Thymus (tissue), 11 donors: ENCODE results near the gene UBE3C. TPM values are rescaled to one million over a fixed set of nuclear protein-coding genes. Genes with fewer than 3 reads are reported as not detected.

Source experiments
- DNase-seq, 9 donors: peaks; one replicate each; pipeline ENCODE4 v3.0.0-alpha.2; 2013; ENCODE audit warnings: low spot score in 9 of 9, low read depth in 6 of 9, missing footprints in 1 of 9
- H3K27ac ChIP-seq, 2 donors: one replicate each; pipeline ENCODE4 v1.5.1; 2013; ENCODE audit warnings: control low read depth in 1 of 2, low read depth in 1 of 2, low read length in 1 of 2, mild to moderate bottlenecking in 1 of 2, moderate library complexity in 1 of 2
- H3K27me3 ChIP-seq, 2 donors: one replicate each; pipeline ENCODE4 v1.5.1; 2013; ENCODE audit warnings: low read length in 1 of 2; ENCODE audit not compliant: control insufficient read depth in 2 of 2, insufficient read depth in 1 of 2
- H3K36me3 ChIP-seq, 2 donors: one replicate each; pipeline ENCODE4 v1.5.1; 2013; ENCODE audit warnings: low read length in 1 of 2, mild to moderate bottlenecking in 1 of 2, moderate library complexity in 1 of 2; ENCODE audit not compliant: control insufficient read depth in 2 of 2, insufficient read depth in 2 of 2
- H3K4me1 ChIP-seq, 2 donors: one replicate each; pipeline ENCODE4 v1.5.1; 2013; ENCODE audit warnings: low read length in 2 of 2; ENCODE audit not compliant: control insufficient read depth in 2 of 2, insufficient read depth in 2 of 2
- H3K4me3 ChIP-seq, 2 donors: one replicate each; pipeline ENCODE4 v1.5.1; 2013; ENCODE audit warnings: low read length in 2 of 2, control low read depth in 1 of 2, mild to moderate bottlenecking in 1 of 2
- H3K9me3 ChIP-seq, 2 donors: one replicate each; pipeline ENCODE4 v1.5.1; 2013; ENCODE audit warnings: low read length in 1 of 2, mild to moderate bottlenecking in 1 of 2; ENCODE audit not compliant: control insufficient read depth in 2 of 2, insufficient read depth in 1 of 2
- WGBS: extraction: QIAGEN DNeasy Blood & Tissue Kit; methylation state at CpG from one replicate; pipeline ENCODE4 v1.1.7; 2013; 5-methylcytosine and 5-hydroxymethylcytosine counted together
- polyA plus RNA-seq: library from polyadenylated mRNA; stranded (reverse); fragments of 200-250 nt; gene quantifications from one replicate; pipeline ENCODE4 v1.2.3, GENCODE V29; 2013
- total RNA-seq: library from RNA; stranded (reverse); fragments of 120-200 nt; gene quantifications from one replicate; pipeline ENCODE4 v1.2.4, GENCODE V29; 2013
- donor health status: healthy.

Gene UBE3C
- total and polyA plus RNA-seq, 2 donors: 19.6 to 25.6 TPM

DNA sequence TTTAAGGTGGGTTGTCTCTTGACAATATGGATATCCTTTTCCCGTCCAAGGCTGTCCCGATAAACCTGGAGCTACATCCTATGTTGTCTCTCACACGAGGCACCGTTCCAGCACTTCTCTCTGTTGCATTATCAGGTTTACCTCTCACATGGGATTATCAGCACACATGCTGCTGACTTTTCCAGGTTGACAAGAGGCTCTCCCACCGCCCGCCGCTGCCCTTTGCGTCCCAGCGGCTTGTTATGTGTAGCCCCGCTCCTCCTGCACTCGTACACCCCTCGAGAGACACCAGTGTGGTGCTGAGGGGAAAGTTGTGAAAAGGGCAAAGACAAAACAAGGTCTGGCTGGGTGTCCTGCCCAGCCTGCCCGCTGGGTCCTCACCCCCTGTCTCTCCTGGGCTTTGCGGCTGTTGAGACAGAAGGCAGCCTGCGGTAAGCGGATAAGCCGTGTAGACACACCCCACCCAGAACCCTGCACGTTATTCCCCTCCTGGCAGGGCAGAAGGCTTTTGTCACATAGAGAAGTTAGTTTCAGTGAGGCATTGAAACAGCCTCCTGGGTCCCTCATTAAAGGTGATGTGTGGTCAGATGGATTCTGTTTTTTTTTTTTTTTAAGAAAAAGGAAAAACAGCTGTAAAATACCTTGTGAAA, 38.7 kb downstream of the UBE3C start:
- Histone ChIP-seq H3K27ac (no peak overlapping the region), H3K4me3 (no peak overlapping the region), H3K9me3 (no peaks in the 10 kb centered on the region), H3K4me1 (no peaks in the 10 kb centered on the region), H3K36me3 (peaks cover 35 to 75% of the 10 kb centered on the region in 2 donors), H3K27me3 (no peaks in the 10 kb centered on the region)
- no peak for DNase-seq
- WGBS: 87% methylated on average over 18 of the region's 18 CpGs

DNA sequence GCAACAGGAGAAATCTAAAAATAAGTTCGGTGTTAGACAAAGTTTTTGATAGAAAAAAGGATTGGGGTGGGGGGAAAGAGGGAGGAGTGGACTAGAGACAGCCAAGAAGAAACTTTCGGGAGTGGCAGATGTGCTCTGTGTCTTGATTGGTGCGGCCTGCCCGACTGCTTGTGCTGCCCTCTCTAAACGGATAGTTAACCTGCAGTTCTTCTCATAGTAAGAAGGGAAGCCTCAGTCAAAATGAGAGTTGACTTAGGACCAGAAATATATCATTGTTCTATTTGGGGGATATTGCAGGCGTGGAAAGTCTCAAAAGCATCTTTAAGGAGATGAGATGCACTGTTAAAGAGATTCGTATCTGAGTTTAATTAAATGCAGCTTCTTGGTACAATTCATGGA, 39.3 kb downstream of the UBE3C start:
- DNase-seq: no peak
- Histone ChIP-seq H3K4me1 (no peaks in the 10 kb centered on the region), H3K4me3 (no peak overlapping the region), H3K27me3 (no peaks in the 10 kb centered on the region), H3K9me3 (no peaks in the 10 kb centered on the region), H3K27ac (no peak overlapping the region), H3K36me3 (peaks cover 35 to 73% of the 10 kb centered on the region in 2 donors)
- WGBS: 97% methylated on average over 7 of the region's 7 CpGs

DNA sequence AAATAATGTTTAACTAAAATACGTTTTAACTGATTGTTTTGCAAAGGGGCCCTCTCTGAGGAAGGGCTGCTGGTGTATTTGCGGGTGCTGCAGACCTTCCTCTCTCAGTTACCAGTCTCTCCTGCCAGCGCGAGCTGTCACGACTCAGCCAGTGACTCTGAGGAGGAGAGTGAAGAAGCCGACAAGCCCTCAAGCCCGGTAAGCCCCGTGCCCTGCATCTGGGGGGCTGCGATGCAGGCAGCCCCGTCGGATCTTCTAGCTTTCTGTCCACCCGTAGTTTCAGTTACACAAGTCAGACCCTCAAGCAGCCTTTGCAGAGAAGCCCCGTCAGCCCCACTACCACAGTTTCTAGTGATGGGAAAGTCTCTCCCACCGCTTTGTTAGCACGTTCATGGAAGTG, 45.1 kb downstream of the UBE3C start:
- no peaks in the 10 kb centered on the region for H3K27me3 ChIP-seq
- no peak for DNase-seq
- WGBS: 98% methylated on average over 15 of the region's 15 CpGs
- no peaks in the 10 kb centered on the region for H3K4me1 ChIP-seq
- no peaks in the 10 kb centered on the region for H3K9me3 ChIP-seq
- H3K4me3 ChIP-seq: no peak overlapping the region
- peaks cover 55 to 63% of the 10 kb centered on the region in 2 donors for H3K36me3 ChIP-seq
- H3K27ac ChIP-seq: no peak overlapping the region

- WGBS: 95% methylated on average over 8 of the region's 8 CpGs
- H3K4me3 ChIP-seq: no peak overlapping the region
- H3K4me1 ChIP-seq: no peaks in the 10 kb centered on the region
- no peaks in the 10 kb centered on the region for H3K27me3 ChIP-seq
- no peaks in the 10 kb centered on the region for H3K9me3 ChIP-seq
- peaks cover 47 to 69% of the 10 kb centered on the region in 2 donors for H3K36me3 ChIP-seq
- H3K27ac ChIP-seq: no peak overlapping the region
- no peak for DNase-seq
Observed at GRCh38 chr7:157188091-157188665, 49.5 kb downstream of the UBE3C start.

GRCh38 chr7:157189405-157189804, 50.7 kb downstream of the UBE3C start:
- Histone ChIP-seq H3K27me3 (no peaks in the 10 kb centered on the region), H3K9me3 (no peaks in the 10 kb centered on the region), H3K36me3 (peaks cover 38 to 66% of the 10 kb centered on the region in 2 donors), H3K4me1 (no peaks in the 10 kb centered on the region), H3K27ac (no peak overlapping the region), H3K4me3 (no peak overlapping the region)
- WGBS: 95% methylated on average over 6 of the region's 6 CpGs
- DNase-seq: no peak

DNA sequence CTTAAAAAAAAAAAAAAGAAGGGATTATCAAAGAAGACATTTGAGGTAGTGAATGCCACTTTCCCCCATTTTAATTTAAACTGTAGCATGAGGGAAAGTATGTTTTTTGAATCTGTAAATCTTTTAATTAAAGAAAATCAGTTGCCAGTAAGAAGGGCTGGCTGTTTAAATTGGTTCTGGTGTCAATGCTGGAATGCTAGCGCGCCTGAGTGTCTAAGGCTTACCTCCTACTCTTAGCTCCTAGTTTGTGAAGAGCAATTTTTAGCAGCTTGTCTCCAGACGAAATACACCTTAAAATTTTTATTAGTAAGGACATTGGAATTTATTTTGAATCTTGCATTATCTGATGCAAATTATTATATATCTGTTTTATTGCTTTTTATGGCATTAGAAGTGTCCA, 54.1 kb downstream of the UBE3C start:
- no peaks in the 10 kb centered on the region for H3K27me3 ChIP-seq
- H3K4me1 ChIP-seq: no peaks in the 10 kb centered on the region
- H3K36me3 ChIP-seq: peaks cover 20 to 62% of the 10 kb centered on the region in 2 donors
- H3K27ac ChIP-seq: no peak overlapping the region
- 84% methylated on average over 3 of the region's 3 CpGs for WGBS
- H3K4me3 ChIP-seq: no peak overlapping the region
- DNase-seq: no peak
- no peaks in the 10 kb centered on the region for H3K9me3 ChIP-seq

DNA sequence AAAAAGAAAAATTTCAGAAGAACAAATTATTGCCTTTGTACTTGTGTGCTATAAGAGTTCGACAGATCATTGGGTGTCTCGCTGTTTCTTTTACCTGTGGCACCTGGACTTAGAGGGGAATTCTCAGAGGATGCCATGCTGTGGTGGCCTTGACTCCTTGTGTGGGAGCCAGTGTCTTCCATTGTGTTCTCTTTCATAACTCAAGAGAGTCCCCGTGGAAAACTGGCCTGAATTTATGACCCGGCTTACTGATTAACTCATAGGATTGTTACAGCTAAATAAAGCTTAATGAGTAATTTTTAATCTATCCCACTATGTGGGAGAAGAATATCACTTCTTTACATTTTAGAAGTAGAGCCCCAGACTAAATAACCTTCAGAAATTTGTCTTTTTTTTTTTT, 54.5 kb downstream of the UBE3C start:
- DNase-seq: no peak
- WGBS: 98% methylated on average over 4 of the region's 4 CpGs

DNA sequence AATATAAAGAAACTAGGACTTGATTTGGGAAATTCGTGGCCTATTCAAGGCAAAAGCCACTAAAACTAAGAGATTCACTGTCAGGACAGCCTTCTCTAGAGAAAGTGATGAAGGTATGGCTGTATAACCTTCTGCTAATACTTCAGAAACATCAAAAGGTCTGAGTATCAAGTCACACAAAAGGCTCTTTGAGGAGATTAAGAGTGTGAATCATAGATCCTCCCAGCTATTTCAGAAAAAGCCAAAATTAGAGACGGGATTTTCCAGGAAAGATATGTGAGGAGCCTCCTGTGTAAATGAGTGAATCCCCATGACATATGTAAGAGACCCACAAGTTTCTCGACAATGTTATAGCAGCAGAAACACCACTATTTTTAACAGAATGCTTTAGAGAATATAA, 56.2 kb downstream of the UBE3C start:
- Histone ChIP-seq H3K9me3 (no peaks in the 10 kb centered on the region), H3K4me3 (no peak overlapping the region), H3K27me3 (no peaks in the 10 kb centered on the region), H3K27ac (no peak overlapping the region), H3K4me1 (no peaks in the 10 kb centered on the region), H3K36me3 (peaks cover 13 to 50% of the 10 kb centered on the region in 2 donors)
- WGBS: 99% methylated on average over 3 of the region's 3 CpGs
- DNase-seq: no peak

More for the DNA sequence above, 54.5 kb downstream of the UBE3C start:
- no peaks in the 10 kb centered on the region for H3K4me1 ChIP-seq
- no peak overlapping the region for H3K4me3 ChIP-seq
- H3K9me3 ChIP-seq: no peaks in the 10 kb centered on the region
- peaks cover 20 to 62% of the 10 kb centered on the region in 2 donors for H3K36me3 ChIP-seq
- no peak overlapping the region for H3K27ac ChIP-seq
- no peaks in the 10 kb centered on the region for H3K27me3 ChIP-seq

DNA sequence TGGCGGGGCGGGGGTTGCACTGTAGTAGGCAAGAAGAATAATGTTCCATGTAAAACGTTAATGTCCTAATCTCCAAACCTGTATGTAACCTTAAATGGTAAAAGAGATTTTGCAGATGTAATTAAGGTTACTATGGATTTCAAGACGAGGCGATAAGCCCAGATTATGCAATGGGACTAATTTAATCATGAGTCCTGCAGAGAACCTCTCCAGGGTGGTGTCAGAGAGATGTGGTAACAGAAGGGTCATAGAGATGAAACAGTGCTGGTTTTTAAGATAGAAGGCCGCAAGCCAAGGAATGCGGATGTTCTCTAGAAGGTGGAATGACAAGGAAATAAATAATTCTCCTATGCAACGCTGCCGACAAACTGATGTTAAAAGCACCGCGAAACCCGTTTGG, 57.1 kb downstream of the UBE3C start:
- WGBS: 95% methylated on average over 12 of the region's 12 CpGs
- H3K36me3 ChIP-seq: peaks cover 7 to 42% of the 10 kb centered on the region in 2 donors
- DNase-seq: no peak
- no peaks in the 10 kb centered on the region for H3K4me1 ChIP-seq
- H3K4me3 ChIP-seq: no peak overlapping the region
- no peaks in the 10 kb centered on the region for H3K27me3 ChIP-seq
- no peak overlapping the region for H3K27ac ChIP-seq
- H3K9me3 ChIP-seq: no peaks in the 10 kb centered on the region
